HepG2 (cell line): ENCODE results near the gene ZNF544. TPM values are rescaled to one million over a fixed set of nuclear protein-coding genes. Genes with fewer than 3 reads are reported as not detected.

Experiments used
- ATAC-seq: fragments of 200-7000 bp; cut with Tn5 transposase; 3 replicates; pipeline ENCODE4 v1.9.1; 2020; ENCODE audit warnings: mild to moderate bottlenecking, moderate library complexity
- BruUV-seq: library from RNA; stranded (reverse); fragments of 400-500 nt; replicated peaks from 2 replicates; lab custom pipeline; 2021; lab: Mats Ljungman, UMichigan
- CTCF ChIA-PET: fragments of 300-600 bp; formaldehyde crosslinking; extraction: SDS; loops from one replicate; lab custom pipeline; 2021; ENCODE audit warnings: low total read pairs, inconsistent platforms, low intra/inter-chr PET ratio; lab: Yijun Ruan, JAX
- POLR2A ChIA-PET: fragments of 350-600 bp; sonication (Branson Sonifier 250); formaldehyde crosslinking; loops from one replicate; lab custom pipeline; 2020; ENCODE audit warnings: antibody characterized with exemption, inconsistent platforms; lab: Yijun Ruan, JAX
- DNase-seq: peaks from one replicate; pipeline ENCODE4 v3.0.0-alpha.2; 2015; ENCODE audit warnings: low spot score
- FAIRE-seq: peaks from 3 replicates; lab custom pipeline; 2011; peaks lifted over from hg19 to GRCh38; lab: Jason Lieb, UNC
- H2AFZ ChIP-seq: one replicate; pipeline ENCODE4 v1.6.1; 2011; ENCODE audit warnings: low read length, inconsistent platforms
- H3K27ac ChIP-seq: fragments of 300-600 bp; 3 replicates; pipeline ENCODE4 v1.8.0; 2011; ENCODE audit warnings: mixed run types, mild to moderate bottlenecking, mixed read lengths, low read length, inconsistent platforms; ENCODE audit not compliant: insufficient read depth; ENCODE audit errors: extremely low read length
- H3K27me3 ChIP-seq, 2 experiments: fragments of 200-600 bp in 1 of 2; 2 replicates in 1 of 2; 3 replicates in 1 of 2; pipeline versions ENCODE4 v1.6.0 to v1.8.0; 2011; ENCODE audit warnings: low read length in 2 of 2, mild to moderate bottlenecking in 2 of 2, moderate library complexity in 2 of 2, inconsistent platforms in 1 of 2; ENCODE audit not compliant: insufficient read depth in 2 of 2, control insufficient read depth in 1 of 2
- H3K36me3 ChIP-seq, 2 experiments: fragments of 200-600 bp in 1 of 2; replicated peaks in 1 of 2; 2 replicates in 1 of 2; 3 replicates in 1 of 2; pipeline versions ENCODE4 v1.5.1 to v1.8.0; 2011; ENCODE audit warnings: low read length in 2 of 2, inconsistent platforms in 1 of 2; ENCODE audit not compliant: insufficient read depth in 2 of 2, control insufficient read depth in 1 of 2
- H3K4me1 ChIP-seq: 2 replicates; pipeline ENCODE4 v1.5.1; 2012; ENCODE audit warnings: low read length, inconsistent platforms; ENCODE audit not compliant: insufficient read depth
- H3K4me2 ChIP-seq: 2 replicates; pipeline ENCODE4 v1.6.0; 2011; ENCODE audit warnings: low read depth, low read length, inconsistent platforms
- H3K4me3 ChIP-seq, 3 experiments: fragments of 200-600 bp in 1 of 3; sonication (generic), shearing (Covaris generic) in 1 of 3; replicated peaks in 1 of 3; 2 replicates each; pipeline ENCODE4 v1.5.1; 2011 to 2016; ENCODE audit warnings: low read length in 3 of 3, inconsistent platforms in 2 of 3, low read depth in 2 of 3, mild to moderate bottlenecking in 2 of 3, control low read depth in 1 of 3, mixed read lengths in 1 of 3; ENCODE audit not compliant: insufficient read depth in 1 of 3
- H3K79me2 ChIP-seq: one replicate; pipeline ENCODE4 v1.6.1; 2011; ENCODE audit warnings: low read length, inconsistent platforms; ENCODE audit not compliant: insufficient read depth
- H3K9ac ChIP-seq: 2 replicates; pipeline ENCODE4 v1.6.0; 2011; ENCODE audit warnings: mild to moderate bottlenecking, low read depth, low read length, inconsistent platforms; ENCODE audit not compliant: insufficient read depth
- H3K9me3 ChIP-seq: 2 replicates; pipeline ENCODE4 v1.5.1; 2012; ENCODE audit warnings: mild to moderate bottlenecking, low read length
- H4K20me1 ChIP-seq: 2 replicates; pipeline ENCODE4 v1.6.0; 2011; ENCODE audit warnings: inconsistent platforms, mild to moderate bottlenecking, low read length, moderate library complexity; ENCODE audit not compliant: insufficient read depth
- FOSL2 ChIP-seq: sonication (generic); formaldehyde crosslinking; IDR thresholded peaks from 2 replicates; pipeline ENCODE4 v1.4.0; 2020; ENCODE audit warnings: missing genetic modification reagents
- POLR2G ChIP-seq: fragments of 200-400 bp; formaldehyde crosslinking; IDR thresholded peaks from 2 replicates; pipeline ENCODE4 v1.6.1; 2018; ENCODE audit warnings: mild to moderate bottlenecking, low read depth, low read length, moderate library complexity
- SIX4 ChIP-seq: sonication (generic); formaldehyde crosslinking; IDR thresholded peaks from 2 replicates; pipeline ENCODE4 v1.4.0; 2020; ENCODE audit warnings: missing genetic modification reagents
- ZNF274 ChIP-seq: sonication (generic); formaldehyde crosslinking; IDR thresholded peaks from 2 replicates; pipeline ENCODE4 v1.5.1; 2020; ENCODE audit warnings: mild to moderate bottlenecking, missing genetic modification reagents
- ZNF281 ChIP-seq: sonication (generic); formaldehyde crosslinking; IDR thresholded peaks from 2 replicates; pipeline ENCODE4 v1.4.0; 2020; ENCODE audit warnings: missing genetic modification reagents, borderline replicate concordance
- ZNF574 ChIP-seq: sonication (generic); formaldehyde crosslinking; IDR thresholded peaks from 2 replicates; pipeline ENCODE4 v1.4.0; 2020; ENCODE audit warnings: missing genetic modification reagents
- ZNF891 ChIP-seq: sonication (generic); formaldehyde crosslinking; IDR thresholded peaks from 2 replicates; pipeline ENCODE4 v1.5.0; 2020; ENCODE audit warnings: mild to moderate bottlenecking, missing genetic modification reagents
- WGBS: methylation state at CpG from one replicate; pipeline ENCODE4 v1.1.6; 2017; ENCODE audit warnings: low lambda C conversion rate; 5-methylcytosine and 5-hydroxymethylcytosine counted together
- in situ Hi-C: cut with HindIII; loops from 2 replicates; pipeline ENCODE4 v1.10.0; 2017; ENCODE audit warnings: low pct_unique_long_range_greater_than_20kb; ENCODE audit not compliant: extremely low pct_ligation_motif_present
- intact Hi-C: fragments of 100-400 bp; cut with micrococcal nuclease; formaldehyde crosslinking; loops from one replicate; pipeline ENCODE4 v1.10.0; 2022; ENCODE audit not compliant: unreplicated experiment
- polyA plus RNA-seq, 8 experiments: library from polyadenylated mRNA; depleted of rRNA in 3 of 8; stranded (reverse) in 7 of 8; unstranded in 1 of 8; fragments of >200 nt; fragmentation: Illumina TruSeq in 4 of 8; extraction: Trizol in 4 of 8; gene quantifications; 2 replicates each; pipeline versions ENCODE4 v1.2.1 to v1.2.3, GENCODE V29; 2011 to 2016; ENCODE audit warnings: low read depth in 4 of 8, missing spikeins in 1 of 8, mixed read lengths in 1 of 8; ENCODE audit not compliant: insufficient read depth in 1 of 8
- total RNA-seq, 5 experiments: library from RNA; depleted of rRNA; stranded (reverse); fragments of >200 nt; fragmentation: Illumina TruSeq; extraction: Trizol; gene quantifications; 2 replicates each; pipeline ENCODE4 v1.2.3, GENCODE V29; 2016; ENCODE audit warnings: low read depth in 1 of 5
- TF ChIP-seq, protein P1 (sequence below): sonication (generic); formaldehyde crosslinking; IDR thresholded peaks from 2 replicates; pipeline ENCODE4 v1.5.1; 2020; ENCODE audit warnings: mild to moderate bottlenecking, missing genetic modification reagents
- TF ChIP-seq, protein P2 (sequence below): sonication (generic); formaldehyde crosslinking; IDR thresholded peaks from 2 replicates; pipeline ENCODE4 v1.5.0; 2020; ENCODE audit warnings: missing genetic modification reagents

ZNF544 gene
- total and polyA plus RNA-seq, 2 of the 13 experiments (the other 11 are each of a cell fraction or from before 2014, with no cell fraction given): 13.1 to 17.0 TPM

- TF ChIP-seq ZNF281 (no peak), ZNF891 (CRISPR knock-in tag) (no peak), SIX4 (CRISPR knock-in tag) (no peak)
These were observed 32.9 kb downstream of the ZNF544 start (continued) for GRCh38 chr19:58261600-58261967.

GRCh38 chr19:58261968-58262921, 33.5 kb downstream of the ZNF544 start:
- TSS peak; percentile 41 for BruUV-seq
- DNase-seq: no peak
- H3K4me2 ChIP-seq: no peak overlapping the region
- no peak overlapping the region for H2AFZ ChIP-seq
- intact Hi-C loops: no loop called here
- no peak overlapping the region for H3K4me3 ChIP-seq
- POLR2A ChIA-PET: no interaction called here
- no peak for FAIRE-seq
- no peaks in the 10 kb centered on the region for H3K4me1 ChIP-seq
- H3K79me2 ChIP-seq: no peaks in the 10 kb centered on the region
- in situ Hi-C loops: loop anchor here (10.0 kb wide), 1 partner anchor 67 kb away; no protein-coding TSS in a partner anchor
- no peaks in the 10 kb centered on the region for H4K20me1 ChIP-seq
- WGBS: 98% methylated on average over 19 of the region's 19 CpGs
- no peak overlapping the region for H3K9ac ChIP-seq
- H3K36me3 ChIP-seq: peaks cover 10 to 52% of the 10 kb centered on the region in 2 experiments
- CTCF ChIA-PET: no interaction called here
- no peak overlapping the region for H3K27ac ChIP-seq
- no peaks in the 10 kb centered on the region for H3K27me3 ChIP-seq
- ATAC-seq: no peak
- peaks cover 99% of the 10 kb centered on the region for H3K9me3 ChIP-seq
- TF ChIP-seq POLR2G (0 out of 2 replicates have a peak, but pooled peaks have one; percentile 3), ZNF274 (CRISPR knock-in tag) (peak; percentile 100), FOSL2 (no peak), ZNF574 (CRISPR knock-in tag) (no peak)
- TF ChIP-seq, protein P1, sequence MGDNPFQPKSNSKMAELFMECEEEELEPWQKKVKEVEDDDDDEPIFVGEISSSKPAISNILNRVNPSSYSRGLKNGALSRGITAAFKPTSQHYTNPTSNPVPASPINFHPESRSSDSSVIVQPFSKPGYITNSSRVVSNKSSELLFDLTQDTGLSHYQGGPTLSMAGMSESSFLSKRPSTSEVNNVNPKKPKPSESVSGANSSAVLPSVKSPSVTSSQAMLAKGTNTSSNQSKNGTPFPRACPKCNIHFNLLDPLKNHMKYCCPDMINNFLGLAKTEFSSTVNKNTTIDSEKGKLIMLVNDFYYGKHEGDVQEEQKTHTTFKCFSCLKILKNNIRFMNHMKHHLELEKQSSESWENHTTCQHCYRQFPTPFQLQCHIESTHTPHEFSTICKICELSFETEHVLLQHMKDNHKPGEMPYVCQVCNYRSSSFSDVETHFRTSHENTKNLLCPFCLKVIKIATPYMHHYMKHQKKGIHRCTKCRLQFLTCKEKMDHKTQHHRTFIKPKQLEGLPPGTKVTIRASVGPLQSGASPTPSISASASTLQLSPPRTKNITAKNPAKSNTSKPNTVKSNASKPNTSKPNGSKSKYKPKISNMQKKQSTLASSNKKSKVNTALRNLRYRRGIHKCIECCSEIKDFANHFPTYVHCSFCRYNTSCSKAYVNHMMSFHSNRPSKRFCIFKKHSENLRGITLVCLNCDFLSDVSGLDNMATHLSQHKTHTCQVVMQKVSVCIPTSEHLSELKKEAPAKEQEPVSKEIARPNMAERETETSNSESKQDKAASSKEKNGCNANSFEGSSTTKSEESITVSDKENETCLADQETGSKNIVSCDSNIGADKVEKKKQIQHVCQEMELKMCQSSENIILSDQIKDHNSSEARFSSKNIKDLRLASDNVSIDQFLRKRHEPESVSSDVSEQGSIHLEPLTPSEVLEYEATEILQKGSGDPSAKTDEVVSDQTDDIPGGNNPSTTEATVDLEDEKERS (CRISPR knock-in tag): peak; percentile 65; the same call in 1 of the 2 replicates
- TF ChIP-seq, protein P2, sequence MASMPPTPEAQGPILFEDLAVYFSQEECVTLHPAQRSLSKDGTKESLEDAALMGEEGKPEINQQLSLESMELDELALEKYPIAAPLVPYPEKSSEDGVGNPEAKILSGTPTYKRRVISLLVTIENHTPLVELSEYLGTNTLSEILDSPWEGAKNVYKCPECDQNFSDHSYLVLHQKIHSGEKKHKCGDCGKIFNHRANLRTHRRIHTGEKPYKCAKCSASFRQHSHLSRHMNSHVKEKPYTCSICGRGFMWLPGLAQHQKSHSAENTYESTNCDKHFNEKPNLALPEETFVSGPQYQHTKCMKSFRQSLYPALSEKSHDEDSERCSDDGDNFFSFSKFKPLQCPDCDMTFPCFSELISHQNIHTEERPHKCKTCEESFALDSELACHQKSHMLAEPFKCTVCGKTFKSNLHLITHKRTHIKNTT (CRISPR knock-in tag): no peak
